HG03469 (cell line): ENCODE data around the gene MBTPS1.
"Not testable (repeated sequence)": the region's sequence is repeated elsewhere in the genome, so short reads cannot be mapped to it uniquely, and the experiment has no call there.

Source experiments
- ATAC-seq: cut with Tn5 transposase; IDR thresholded peaks from one replicate; pipeline ENCODE4 v1.9.1; 2021; ENCODE audit warnings: mild to moderate bottlenecking, moderate library complexity, moderate number of reproducible peaks; ENCODE audit not compliant: unreplicated experiment

MBTPS1 gene

DNA sequence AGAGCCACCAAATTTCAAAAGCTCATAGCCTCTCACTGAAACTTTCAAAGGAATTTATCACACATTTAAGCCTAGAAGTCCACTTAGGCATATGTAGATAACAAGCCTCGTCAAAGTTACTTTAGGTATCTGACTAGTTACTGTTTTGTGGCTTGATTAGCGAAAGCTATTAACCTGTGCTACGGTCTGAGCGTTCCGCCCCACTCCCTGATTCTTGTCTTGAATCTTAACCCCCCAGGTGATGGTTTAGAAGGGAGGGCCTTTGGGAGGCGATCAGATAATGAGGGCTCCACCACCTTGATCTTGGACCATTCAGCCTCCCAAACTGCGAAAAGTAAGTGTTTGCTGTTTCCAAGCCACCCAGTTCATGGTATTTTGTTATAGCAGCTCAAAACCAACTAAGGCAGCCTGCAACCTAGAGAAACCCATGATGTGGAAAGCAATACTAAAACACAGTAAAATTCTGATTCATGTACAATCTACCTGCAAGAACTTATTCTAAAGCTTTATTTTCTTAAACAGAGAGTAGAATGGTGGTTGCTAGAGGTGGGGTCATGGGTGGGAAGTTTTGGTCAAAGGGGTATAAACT, 21.1 kb upstream of the MBTPS1 start:
- no peak for ATAC-seq

DNA sequence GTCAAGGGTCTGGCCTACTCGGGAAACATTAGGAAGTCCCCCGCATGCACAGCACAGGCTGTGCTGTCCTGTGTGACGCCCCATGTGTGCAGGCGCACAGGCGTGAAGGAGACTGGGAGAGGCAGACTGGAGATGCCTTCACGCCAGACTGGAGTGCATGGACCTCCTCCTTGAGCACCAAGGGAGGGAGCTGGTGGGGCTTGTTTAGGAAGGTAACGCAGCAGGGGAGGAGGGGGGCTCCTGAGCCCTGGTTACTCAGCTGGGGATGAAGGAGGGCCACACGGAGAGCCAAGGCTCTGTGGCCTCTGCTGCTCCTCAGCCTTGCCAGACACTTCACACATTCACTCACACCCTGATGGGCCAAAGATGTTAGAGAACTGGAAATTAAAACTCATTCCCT, 20.5 kb upstream of the MBTPS1 start:
- no peak for ATAC-seq

DNA sequence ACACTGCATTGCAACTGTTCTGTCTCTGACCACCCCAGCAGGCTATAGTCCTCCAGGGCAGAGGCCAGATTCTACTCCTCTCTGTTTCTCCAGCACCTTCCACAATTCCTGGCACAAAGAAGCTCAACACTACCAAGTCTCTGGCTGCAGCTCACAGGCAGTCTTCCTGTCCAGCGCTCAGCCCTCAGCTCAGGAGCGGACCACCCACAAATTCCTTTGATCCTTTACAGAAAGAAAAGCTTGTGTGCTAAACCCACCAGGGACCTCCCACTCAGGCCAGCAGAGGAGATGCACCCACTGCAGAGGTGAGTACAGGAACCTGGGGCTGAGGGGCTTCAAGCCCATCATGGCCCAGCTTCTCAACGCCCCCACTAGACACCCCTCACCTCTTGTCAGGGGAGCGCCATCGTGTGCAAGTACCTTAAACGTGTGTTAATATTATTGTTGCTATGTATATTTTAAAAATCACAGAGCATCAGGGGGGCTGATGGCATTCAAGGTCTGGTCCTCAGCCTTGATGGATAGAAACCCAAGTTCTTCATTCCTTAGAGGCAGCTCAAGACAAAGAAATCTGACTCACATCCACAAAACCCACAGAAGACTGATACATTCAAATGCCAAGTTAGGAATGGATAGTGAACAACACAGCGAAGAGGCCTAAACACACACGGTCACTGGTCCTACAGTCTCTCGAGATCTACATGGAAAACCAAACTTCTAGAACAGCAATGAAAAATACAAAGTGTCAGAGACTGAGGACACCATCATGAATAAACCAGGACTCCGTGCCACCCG, 19.8 kb upstream of the MBTPS1 start:
- ATAC-seq, result no peak

DNA sequence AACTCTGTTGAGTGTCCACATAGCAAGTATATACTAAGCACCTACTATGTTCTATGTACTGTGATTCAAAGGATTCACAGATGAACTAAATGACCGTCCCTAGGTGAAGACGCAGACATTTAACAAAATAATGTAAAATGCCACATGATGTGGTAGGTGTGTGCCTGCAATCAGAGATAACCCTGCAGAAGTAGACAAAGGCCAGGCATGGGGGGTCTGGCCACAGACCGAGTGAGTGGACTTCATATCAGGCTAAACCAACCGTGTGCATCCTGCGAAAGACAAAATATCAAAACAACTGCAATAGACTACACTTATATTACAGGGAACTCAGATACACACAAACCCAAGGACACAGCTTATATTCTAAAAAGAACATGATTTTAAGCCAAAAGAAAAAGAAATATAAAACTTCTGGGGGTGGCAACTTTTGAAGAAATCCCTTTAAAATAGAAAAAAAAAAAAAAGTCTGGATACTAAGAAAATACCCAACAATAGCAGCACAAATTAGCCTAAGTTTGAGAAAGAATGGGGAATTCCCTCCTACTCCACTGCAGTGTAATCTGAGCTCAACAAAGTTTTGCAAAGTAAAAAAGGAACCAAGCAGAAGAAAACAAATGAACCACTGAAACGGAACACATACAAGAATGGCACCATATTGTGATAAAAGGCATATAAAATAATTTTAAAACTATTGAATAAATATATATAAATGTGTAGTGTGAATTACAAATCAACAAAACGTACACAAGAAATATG, 16.0 kb upstream of the MBTPS1 start:
- ATAC-seq, result no peak

DNA sequence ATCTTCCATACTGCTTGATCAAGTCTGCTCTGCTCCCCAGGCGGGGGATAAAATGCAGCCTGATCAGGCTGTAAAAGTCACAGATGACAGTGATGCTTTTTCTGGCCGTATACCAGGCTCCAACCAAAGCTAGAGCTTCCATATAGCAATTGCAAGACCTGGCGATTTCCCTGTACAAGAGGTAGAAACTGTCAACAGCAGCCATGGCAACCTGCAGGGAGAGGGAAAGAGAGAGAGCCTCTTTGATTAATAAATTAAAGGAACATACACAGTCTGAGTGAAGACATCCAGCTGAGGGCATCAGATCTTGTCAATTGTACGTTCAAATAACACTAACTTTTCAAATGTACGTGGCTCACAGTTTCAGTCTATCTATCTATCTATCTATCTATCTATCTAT, 14.4 kb upstream of the MBTPS1 start:
- ATAC-seq, result no peak

DNA sequence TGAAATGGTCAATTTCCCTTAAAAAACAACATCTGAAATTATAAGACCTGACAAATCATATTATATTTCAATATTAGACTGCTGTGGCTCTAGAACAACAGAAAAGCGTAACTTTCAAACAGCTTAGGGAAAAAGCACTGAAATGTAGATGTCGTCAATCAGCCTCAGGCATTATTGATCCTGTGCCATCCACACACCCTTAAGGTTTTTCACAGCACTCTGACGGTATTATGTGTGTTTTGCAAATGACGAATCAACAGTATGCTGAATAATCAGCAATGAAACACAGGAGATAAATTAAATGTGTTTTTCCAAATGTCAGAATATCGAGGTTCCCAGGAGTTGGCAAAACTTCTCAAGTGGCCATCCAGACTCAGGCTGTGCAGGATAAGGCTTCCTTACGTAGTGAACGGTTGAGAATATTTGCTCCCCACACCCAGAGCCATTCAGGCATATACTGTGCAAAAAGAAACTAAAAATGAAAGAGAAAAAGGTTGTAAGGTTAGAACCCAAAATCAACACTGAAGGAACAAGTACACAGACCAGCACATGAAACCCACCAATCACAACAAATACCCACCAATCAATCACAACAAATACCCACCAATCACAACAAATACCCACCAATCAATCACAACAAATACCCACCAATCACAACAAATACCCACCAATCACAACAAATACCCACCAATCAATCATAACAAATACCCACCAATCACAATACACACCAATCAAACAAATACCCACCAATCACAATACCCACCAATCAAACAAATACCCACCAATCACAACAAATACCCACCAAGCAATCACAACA, 7.7 kb upstream of the MBTPS1 start:
- ATAC-seq, result no peak

DNA sequence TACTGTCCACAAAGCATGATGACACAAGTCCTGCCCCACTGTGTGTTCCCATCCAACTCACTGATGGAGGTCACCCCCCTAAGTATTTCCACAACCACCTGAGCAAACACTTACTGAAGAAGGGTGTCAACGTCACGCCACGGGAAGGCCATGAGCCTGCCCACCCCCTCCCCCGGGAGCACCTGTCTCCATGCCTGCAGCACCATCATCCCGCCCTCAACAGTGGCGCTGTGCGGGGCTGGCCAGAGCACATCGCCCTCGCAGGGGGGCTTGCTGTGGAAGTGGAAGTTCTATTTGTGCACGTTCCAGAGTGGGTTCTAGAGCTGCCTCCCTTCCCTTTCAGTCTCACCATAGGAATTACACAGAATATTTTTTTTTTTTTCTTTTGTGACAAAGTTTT, 4.3 kb upstream of the MBTPS1 start:
- ATAC-seq, result no peak

DNA sequence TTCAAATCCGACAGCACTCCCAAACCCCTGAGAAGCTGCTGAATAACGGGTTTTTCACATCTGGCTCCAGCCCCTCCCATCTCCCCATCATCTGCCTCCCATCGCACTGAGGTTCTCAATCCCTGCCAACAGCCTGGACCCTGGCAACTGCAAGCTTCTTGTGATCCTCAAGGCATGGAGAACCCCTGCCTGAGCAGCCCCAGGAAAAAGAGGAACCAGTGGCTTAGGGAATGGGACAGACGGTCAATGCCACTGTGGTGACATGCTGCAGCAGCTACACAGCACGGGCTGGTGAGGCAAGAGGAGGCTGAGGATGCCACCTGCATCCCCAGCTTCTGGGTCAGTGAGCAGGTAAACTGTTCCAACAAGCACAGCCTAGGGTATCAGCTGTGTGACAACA, 3.3 kb upstream of the MBTPS1 start:
- ATAC-seq, result no peak

DNA sequence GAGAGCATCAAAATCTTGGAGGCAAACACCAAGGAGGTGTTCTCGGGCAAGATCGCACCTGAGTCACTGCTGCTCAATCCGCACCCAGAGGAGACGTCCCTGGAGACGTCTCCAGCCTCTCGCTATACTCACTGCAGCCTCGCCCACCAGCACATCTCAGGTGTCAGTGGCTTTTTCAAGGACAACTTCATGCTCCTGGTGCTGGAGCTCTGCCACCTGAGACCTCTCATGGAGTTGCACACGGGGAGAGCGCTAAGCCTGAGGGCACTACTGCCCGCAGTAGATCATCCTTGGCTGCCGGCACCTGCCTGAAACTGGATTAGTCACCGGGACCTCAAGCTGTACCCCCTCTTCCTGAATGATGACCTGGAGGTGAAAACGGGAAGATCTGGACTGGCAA, 2.6 kb upstream of the MBTPS1 start:
- ATAC-seq, result no peak

DNA sequence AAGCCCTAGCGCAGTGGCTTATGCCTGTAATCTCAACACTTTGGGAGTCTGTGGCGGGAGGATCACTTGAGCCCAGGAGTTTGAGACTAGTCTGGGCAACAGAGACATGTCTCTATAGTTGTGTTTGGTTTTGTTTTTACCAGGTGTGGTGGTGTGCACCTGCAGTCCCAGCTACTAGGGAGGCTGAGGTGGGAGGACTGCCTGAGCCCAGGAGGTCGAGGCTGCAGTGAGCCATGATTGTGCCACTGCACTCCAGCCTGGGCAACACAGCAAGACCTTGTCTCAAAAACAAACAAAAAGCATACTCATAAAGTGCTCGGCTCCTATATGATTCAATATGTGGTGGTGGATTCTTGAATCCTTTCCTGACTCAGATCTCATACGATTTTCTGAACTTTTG, 1.6 kb upstream of the MBTPS1 start:
- ATAC-seq, result not testable (repeated sequence)

DNA sequence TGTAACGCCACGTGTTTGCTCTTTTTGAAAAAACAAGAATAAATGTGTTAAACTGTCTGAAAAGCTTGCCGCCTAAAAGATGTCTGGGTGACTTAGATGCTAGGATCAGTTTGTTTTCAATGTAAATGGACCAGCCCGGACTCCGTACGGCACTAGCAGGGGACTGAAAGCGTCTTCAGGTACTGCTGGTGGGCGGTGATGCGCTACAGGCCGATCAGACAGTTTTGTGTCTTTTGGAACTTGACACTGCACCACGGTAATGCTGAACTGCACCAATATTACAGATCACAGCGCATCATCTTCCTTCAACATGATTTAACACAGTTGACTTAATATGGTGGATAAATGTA, 727 bp upstream of the MBTPS1 start:
- ATAC-seq, result no peak

DNA sequence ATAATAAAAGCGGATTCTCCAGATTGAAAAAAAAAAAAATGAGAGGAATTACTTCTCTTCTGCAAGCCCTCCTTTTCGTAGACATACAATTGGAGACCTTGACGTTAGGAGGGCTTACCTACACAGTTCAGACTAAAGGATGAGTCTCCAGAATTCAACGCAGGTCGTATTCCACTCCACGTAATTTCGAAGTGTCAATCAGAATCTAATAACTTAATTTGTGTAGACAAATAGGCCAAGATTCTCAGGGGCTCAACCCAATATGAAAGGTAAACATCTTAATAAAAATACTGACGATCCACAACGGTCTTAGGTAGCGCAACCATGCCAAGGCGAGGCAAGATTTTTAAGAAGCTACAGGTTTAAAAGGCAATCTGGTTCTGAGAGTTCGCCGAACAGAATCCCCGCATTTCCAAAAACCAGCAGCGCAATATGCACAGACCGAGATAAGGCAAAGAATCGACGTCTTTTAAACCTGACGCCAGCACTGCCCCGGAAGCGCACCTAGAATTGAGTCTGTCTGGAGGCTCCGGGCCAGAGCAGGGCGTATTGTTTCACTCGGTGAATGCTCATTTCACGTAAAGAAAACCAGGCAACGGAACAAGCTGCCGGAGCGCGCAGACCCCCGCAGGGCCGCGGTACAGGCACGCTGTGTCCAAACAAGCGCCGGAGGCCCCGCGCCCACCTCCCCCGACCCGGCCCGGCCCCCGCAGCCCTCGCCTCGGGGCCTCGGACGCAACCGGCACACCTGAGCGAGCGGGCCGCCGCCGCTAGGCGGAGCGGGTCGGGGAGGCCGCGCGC, 623 bp downstream of the MBTPS1 start:
- ATAC-seq, result no peak

DNA sequence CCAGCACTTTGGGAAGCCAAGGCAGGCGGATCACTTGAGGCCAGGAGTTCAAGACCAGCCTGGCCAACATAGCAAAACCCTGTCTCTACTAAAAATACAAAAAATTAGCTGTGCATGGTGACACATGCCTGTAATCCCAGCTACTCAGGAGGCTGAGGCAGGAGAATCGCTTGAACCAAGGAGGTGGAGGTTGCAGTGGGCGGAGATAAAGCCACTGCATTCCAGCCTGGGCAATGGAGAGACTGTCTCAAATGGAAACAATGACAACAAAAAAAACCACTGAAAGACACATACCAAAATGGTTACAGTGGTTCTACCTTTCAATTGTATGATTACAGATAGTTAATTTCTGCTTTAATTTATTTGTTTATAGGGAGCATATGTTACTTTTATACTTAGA, 4.8 kb downstream of the MBTPS1 start:
- ATAC-seq, result not testable (repeated sequence)

DNA sequence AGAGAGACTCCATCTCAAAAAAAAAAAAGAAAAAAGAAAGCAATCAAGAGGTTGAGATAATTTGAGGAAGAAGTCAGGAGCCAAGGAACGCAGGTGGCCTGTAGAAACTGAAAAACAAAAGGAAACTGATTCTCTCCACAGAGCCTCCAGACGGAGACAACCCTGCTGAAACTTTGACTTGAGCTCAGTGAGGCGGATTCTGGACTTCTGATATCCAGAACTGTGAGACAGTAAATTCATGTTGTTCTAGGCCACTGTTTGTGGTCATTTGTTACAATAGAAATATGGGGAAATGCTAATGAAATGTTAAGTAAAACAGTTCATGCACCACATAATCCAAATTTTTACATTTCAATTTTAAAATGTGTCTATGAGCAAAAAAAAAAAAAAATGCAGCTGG, 5.2 kb downstream of the MBTPS1 start:
- no peak for ATAC-seq

DNA sequence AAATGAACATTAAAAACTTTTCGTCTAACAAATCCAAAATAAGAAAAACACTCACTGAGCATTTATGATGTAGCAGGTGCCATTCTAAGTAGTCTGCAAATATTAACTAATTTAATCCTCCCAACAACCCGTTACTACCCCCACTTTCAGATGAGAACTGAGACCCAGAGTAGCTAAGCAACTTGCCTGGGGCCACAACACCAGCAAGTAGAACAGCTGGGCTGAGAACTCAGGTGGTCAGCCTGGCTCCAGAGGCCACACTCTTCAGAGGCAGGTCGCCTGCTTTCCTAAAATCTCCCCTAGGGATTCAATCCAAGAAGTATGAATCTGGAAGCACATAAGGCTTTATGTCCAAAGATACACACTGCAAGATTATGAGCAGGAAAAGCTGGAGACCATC, 6.2 kb downstream of the MBTPS1 start:
- ATAC-seq, result no peak

DNA sequence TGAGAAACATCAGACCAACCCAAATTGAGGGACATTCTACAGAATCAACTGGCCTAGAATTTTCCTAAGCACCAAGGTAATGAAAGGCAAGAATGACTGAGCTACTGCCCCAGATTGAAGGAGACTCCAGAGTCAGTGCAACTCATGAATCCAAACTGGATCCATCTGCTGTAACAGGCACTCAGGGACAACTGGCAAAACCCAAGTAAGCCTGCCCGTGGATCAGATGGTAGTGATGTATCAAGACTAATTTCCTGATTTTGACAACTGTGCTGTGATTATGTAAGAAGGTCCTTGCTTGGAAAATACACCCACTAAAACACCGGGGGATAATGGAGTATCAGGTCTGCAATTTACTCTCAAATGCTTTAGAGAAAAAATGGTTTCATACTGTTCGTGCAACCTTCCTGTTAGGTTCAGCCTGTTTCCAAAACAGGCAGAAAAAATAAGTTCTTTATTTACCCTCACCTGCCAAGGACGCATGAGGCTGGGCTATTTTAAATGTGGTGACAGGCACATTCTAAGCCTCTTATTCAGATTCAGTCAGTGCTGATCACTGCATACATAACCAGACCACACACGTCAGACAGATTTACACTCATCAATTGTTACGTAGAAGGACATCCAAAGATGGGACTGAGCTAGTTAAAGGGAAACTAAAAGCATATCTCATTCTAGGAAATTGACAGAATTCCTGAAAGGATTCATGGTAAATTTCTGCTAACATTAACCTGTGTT, 7.0 kb downstream of the MBTPS1 start:
- ATAC-seq, result no peak

DNA sequence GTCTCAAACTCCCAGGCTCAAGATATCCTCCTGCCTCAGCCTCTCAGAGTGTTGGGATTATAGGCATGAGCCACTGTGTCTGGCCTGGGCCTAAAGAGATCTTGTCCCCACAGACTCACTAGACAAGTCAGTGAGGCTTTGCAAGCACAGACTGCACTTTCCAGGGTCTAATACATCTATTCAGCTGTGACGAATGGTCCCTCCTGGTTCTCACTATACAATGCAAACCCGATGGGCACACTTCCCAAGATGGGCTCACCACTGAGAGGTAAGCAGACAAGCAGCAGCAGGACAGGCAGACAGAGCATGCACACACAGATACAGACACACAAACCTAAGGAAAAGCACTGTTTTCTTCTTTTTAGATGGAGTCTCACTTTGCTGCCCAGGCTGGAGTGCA, 8.8 kb downstream of the MBTPS1 start:
- no peak for ATAC-seq

DNA sequence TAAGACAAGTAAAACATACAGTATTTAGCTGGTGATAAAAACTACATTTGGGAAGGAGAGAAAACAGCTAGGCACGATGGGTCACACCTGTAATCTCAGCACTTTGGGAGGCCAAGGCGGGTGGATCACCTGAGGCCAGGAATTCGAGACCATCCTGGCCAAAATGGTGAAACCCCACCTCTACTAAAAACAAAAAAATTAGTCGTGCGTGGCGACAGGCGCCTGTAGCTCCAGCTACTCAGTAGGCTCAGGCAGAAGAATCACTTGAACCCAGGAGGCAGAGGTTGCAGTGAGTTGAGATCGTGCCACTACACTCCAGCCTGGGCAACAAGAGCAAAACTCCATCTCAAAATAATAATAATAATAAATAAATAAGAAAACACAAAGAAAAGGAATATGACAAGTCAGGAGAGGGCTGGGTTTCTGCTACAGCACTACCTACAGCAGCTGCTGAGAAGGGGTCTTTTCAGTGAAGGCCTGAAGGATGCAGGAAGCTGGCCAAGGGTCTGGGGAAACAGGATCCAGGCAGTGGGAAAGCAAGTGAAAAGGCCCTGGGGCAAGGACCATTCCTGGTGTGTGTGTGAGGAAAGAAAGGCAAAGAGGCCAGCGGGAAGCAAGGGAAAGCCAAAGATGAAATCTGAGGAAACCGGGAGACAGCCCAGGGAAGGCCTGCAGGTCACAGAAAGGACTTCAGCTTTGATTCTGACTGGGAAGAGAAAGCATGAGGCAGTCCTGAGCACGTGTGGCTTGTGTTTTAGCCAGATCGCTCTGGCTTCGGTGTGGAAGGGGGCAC, 10.6 kb downstream of the MBTPS1 start:
- no peak for ATAC-seq

DNA sequence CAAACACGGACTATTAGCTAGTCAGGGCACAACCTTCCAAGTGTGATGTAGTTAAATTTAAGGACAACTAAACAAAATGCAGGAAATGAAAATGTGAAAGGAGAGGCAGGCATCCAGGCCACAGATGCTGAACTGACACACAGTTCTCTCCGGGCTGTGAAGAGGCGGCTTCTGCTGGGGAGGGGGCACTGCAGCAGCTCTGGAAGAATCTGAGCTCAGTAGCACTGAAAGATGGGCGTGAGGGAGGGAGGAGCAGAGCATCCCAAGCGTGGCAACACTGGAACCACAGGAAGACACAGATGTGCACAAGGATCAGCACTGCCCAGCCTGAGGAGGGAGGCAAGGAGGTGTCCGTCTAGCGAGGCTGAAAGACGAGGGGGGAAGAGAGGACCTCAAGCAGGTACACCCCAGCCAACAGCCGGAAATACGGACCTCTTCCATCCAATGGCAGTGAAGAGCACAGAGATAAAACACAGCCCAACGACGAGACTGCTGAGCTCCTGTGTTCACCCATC, 11.4 kb downstream of the MBTPS1 start:
- ATAC-seq, result no peak
